Neural cell (in vitro differentiated cells): ENCODE data around the gene HPDL. TPM values are rescaled to one million over a fixed set of nuclear protein-coding genes. Genes with fewer than 3 reads are reported as not detected.

Experiments used
- H2AFZ ChIP-seq: fragments of 200-600, 300-800 bp; sonication (generic), shearing (Covaris generic); 2 replicates; pipeline ENCODE4 v1.6.0; 2014; ENCODE audit warnings: low read depth, mild to moderate bottlenecking, antibody characterized with exemption, low read length, moderate library complexity
- H3F3A ChIP-seq: fragments of 200-600 bp; shearing (Covaris generic); 2 replicates; pipeline ENCODE4 v1.6.1; 2016; ENCODE audit warnings: mild to moderate bottlenecking, moderate library complexity, mixed read lengths, antibody characterized with exemption, low read length; ENCODE audit not compliant: insufficient read depth, poor library complexity, severe bottlenecking
- H3K27ac ChIP-seq: fragments of 200-600, 300-800 bp; sonication (generic), shearing (Covaris generic); 2 replicates; pipeline ENCODE4 v1.5.1; 2014; ENCODE audit warnings: mild to moderate bottlenecking, low read length, moderate library complexity
- H3K27me3 ChIP-seq: fragments of 300-800, 200-600 bp; sonication (generic), shearing (Covaris generic); 2 replicates; pipeline ENCODE4 v1.6.0; 2014; ENCODE audit warnings: mild to moderate bottlenecking, low read depth, low read length, moderate library complexity; ENCODE audit not compliant: insufficient read depth
- H3K36me3 ChIP-seq: fragments of 300-800, 200-600 bp; sonication (generic), shearing (Covaris generic); 2 replicates; pipeline ENCODE4 v1.5.1; 2014; ENCODE audit warnings: mild to moderate bottlenecking, antibody characterized with exemption, low read length, moderate library complexity; ENCODE audit not compliant: insufficient read depth
- H3K4me2 ChIP-seq: fragments of 300-800, 200-600 bp; sonication (generic), shearing (Covaris generic); 2 replicates; pipeline ENCODE4 v1.6.0; 2014; ENCODE audit warnings: mild to moderate bottlenecking, low read length
- H3K4me3 ChIP-seq: fragments of 300-800, 200-600 bp; sonication (generic), shearing (Covaris generic); 2 replicates; pipeline ENCODE4 v1.5.1; 2014; ENCODE audit warnings: mild to moderate bottlenecking, low read length, moderate library complexity
- H3K79me2 ChIP-seq: fragments of 200-600 bp; shearing (Covaris generic); replicated peaks from 2 replicates; pipeline ENCODE4 v1.6.0; 2014; ENCODE audit warnings: mild to moderate bottlenecking, low read length, moderate library complexity; ENCODE audit not compliant: insufficient read depth
- H3K9ac ChIP-seq: fragments of 300-800, 200-600 bp; sonication (generic), shearing (Covaris generic); 2 replicates; pipeline ENCODE4 v1.6.1; 2016; ENCODE audit warnings: mild to moderate bottlenecking, low read length, mixed read lengths
- H3K9me2 ChIP-seq: fragments of 200-600 bp; shearing (Covaris generic); 2 replicates; pipeline ENCODE4 v1.6.1; 2016; ENCODE audit warnings: mild to moderate bottlenecking, low read length, mixed read lengths; ENCODE audit not compliant: insufficient read depth
- H3K9me3 ChIP-seq: fragments of 200-600, 300-800 bp; sonication (generic), shearing (Covaris generic); 2 replicates; pipeline ENCODE4 v1.6.1; 2016; ENCODE audit warnings: mild to moderate bottlenecking, mixed run types, low read length, moderate library complexity, mixed read lengths
- H4K20me1 ChIP-seq: fragments of 200-600 bp; shearing (Covaris generic); 2 replicates; pipeline ENCODE4 v1.6.1; 2016; ENCODE audit warnings: mild to moderate bottlenecking, mixed run types; ENCODE audit not compliant: insufficient read depth
- CTCF ChIP-seq: fragments of 450-650 bp; IDR thresholded peaks from 2 replicates; pipeline ENCODE4 v1.5.1; 2014; ENCODE audit warnings: antibody characterized with exemption, mild to moderate bottlenecking, moderate library complexity; ENCODE audit not compliant: poor library complexity, severe bottlenecking
- EP300 ChIP-seq: fragments of 450-650 bp; conservative IDR thresholded peaks from 2 replicates; pipeline ENCODE4 v1.6.1; 2014; ENCODE audit warnings: antibody characterized with exemption, mild to moderate bottlenecking, moderate library complexity; ENCODE audit not compliant: poor library complexity, severe bottlenecking
- EZH2 ChIP-seq: fragments of 200-600, 300-800 bp; shearing (Covaris generic), sonication (generic); IDR thresholded peaks from 2 replicates; pipeline ENCODE4 v1.6.1; 2014; ENCODE audit warnings: antibody characterized with exemption, low read length, borderline replicate concordance, mild to moderate bottlenecking; ENCODE audit not compliant: insufficient read depth, poor library complexity, severe bottlenecking
- MXI1 ChIP-seq: fragments of 450-650 bp; conservative IDR thresholded peaks from 2 replicates; pipeline ENCODE4 v1.6.1; 2014; ENCODE audit warnings: antibody characterized with exemption, mild to moderate bottlenecking; ENCODE audit not compliant: poor library complexity, severe bottlenecking
- POLR2AphosphoS5 ChIP-seq: IDR thresholded peaks from 2 replicates; pipeline ENCODE4 v1.6.1; 2012
- RAD21 ChIP-seq: fragments of 450-650 bp; conservative IDR thresholded peaks from 2 replicates; pipeline ENCODE4 v1.6.1; 2014; ENCODE audit warnings: antibody characterized with exemption, mild to moderate bottlenecking, moderate library complexity
- REST ChIP-seq: IDR thresholded peaks from 2 replicates; pipeline ENCODE4 v1.6.1; 2012; ENCODE audit warnings: borderline replicate concordance
- SMC3 ChIP-seq: fragments of 450-650 bp; conservative IDR thresholded peaks from 2 replicates; pipeline ENCODE4 v1.6.1; 2014; ENCODE audit warnings: antibody characterized with exemption, mild to moderate bottlenecking, moderate library complexity; ENCODE audit not compliant: poor library complexity
- TAF1 ChIP-seq: IDR thresholded peaks from 2 replicates; pipeline ENCODE4 v1.6.1; 2012; ENCODE audit warnings: low read depth
- polyA plus RNA-seq: library from polyadenylated mRNA; depleted of rRNA; stranded (reverse); fragments of >200 nt; gene quantifications from 2 replicates; pipeline ENCODE4 v1.2.3, GENCODE V29; 2014

Gene HPDL
- polyA plus RNA-seq, 1 donor from 2014 or later, result not detected

- H3K4me3 ChIP-seq, result no peak overlapping the region
- H3K9ac ChIP-seq, result no peak overlapping the region
- H3K27me3 ChIP-seq, result no peaks in the 10 kb centered on the region
- H3K27ac ChIP-seq, result no peak overlapping the region
- H3K9me3 ChIP-seq, result no peaks in the 10 kb centered on the region
- H4K20me1 ChIP-seq, result no peaks in the 10 kb centered on the region
- H3K36me3 ChIP-seq, result no peaks in the 10 kb centered on the region
- no peaks in the 10 kb centered on the region for H3K79me2 ChIP-seq
- H3K9me2 ChIP-seq, result no peaks in the 10 kb centered on the region
- no peak overlapping the region for H2AFZ ChIP-seq
- no peak overlapping the region for H3K4me2 ChIP-seq
- TF ChIP-seq SMC3 (no peak), TAF1 (no peak), EP300 (no peak), POLR2AphosphoS5 (no peak), MXI1 (no peak), EZH2 (no peak), REST (no peak), CTCF (no peak)
- H3F3A ChIP-seq, result no peaks in the 10 kb centered on the region
Observed at GRCh38 chr1:45300669-45300997, 26.1 kb upstream of the HPDL start.

DNA sequence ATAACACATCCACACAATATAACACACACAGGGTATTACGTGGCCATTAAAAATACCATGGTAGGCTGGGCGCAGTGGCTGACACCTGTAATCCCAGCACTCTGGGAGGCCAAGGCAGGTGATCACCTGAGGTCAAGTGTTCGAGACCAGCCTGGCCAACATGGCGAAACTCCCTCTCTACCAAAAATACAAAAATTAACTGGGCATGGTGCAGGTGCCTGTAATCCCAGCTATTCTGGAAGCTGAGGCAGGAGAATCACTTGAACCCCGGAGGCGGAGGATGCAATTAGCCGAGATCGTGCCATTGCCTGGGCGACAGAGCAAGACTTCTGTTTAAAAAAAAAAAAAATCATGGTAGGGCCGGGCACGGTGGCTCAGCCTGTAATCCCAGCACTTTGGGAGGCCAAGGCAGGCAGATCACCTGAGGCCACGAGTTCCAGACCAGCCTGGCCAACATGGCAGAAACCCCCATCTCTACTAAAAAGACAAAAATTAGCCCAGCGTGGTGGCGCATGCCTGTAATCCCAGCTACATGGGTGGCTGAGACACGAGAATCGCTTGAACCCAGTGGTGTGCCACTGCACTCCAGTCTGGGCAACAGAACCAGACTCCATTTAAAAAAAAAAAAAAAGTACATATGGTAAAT lies 24.1 kb upstream of the HPDL start:
- no peaks in the 10 kb centered on the region for H3K9me2 ChIP-seq
- TF ChIP-seq MXI1 (no peak), EZH2 (no peak), POLR2AphosphoS5 (no peak), CTCF (no peak), RAD21 (no peak), TAF1 (no peak)
- peak overlapping the region; percentile 62 for H3K9ac ChIP-seq
- H3K4me2 ChIP-seq, result no peak overlapping the region
- H3K9me3 ChIP-seq, result no peaks in the 10 kb centered on the region
- H2AFZ ChIP-seq, result peak overlapping the region; percentile 56
- H3K27me3 ChIP-seq, result no peaks in the 10 kb centered on the region
- no peaks in the 10 kb centered on the region for H4K20me1 ChIP-seq
- no peaks in the 10 kb centered on the region for H3K36me3 ChIP-seq
- no peak overlapping the region for H3K27ac ChIP-seq
- peak overlapping the region; percentile 93 for H3K4me3 ChIP-seq
- no peaks in the 10 kb centered on the region for H3F3A ChIP-seq
- no peaks in the 10 kb centered on the region for H3K79me2 ChIP-seq
